Epithelial cell of esophagus (primary cell): ENCODE data around the gene ADAMTS5.

ENCODE experiments used
- DNase-seq: peaks from one replicate; pipeline ENCODE4 v3.0.0; 2010; ENCODE audit warnings: low read depth
- H3K4me3 ChIP-seq: 2 replicates; pipeline ENCODE4 v1.5.1; 2011; ENCODE audit warnings: mild to moderate bottlenecking, low read length, control low read depth
- TF ChIP-seq, protein P1 (sequence below): IDR thresholded peaks from 2 replicates; pipeline ENCODE4 v1.5.1; 2011; ENCODE audit warnings: low read depth, mild to moderate bottlenecking, low read length, control low read depth, inconsistent platforms; ENCODE audit not compliant: insufficient read depth; ENCODE audit errors: missing control alignments

The ADAMTS5 gene

DNA sequence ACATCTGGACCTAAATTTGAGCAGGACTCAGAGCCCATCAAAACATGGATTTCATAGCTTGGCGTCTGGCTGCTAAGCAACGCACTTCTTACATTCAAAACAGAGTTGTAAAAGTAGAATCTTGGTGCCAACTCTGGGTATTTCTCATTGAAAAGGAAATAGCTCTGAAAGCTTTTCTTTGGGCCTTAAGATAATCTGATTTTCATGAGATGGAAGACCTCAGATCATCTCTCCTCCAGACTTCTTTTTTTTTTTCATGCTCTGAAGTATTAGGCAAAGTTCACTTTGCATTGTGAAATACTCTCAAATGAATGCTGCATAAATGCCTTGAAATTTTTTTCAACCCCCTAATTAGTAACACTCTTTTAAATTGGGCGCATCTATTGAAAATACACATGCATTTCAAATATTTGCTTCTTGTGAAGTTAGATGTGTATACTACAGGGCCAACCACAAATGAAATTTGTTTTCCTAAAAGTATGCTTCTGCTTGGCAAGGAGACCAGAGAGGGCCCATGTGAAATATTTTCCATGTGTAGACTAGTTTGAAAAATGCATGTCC, 4.2 kb downstream of the ADAMTS5 start:
- TF ChIP-seq, protein P1, sequence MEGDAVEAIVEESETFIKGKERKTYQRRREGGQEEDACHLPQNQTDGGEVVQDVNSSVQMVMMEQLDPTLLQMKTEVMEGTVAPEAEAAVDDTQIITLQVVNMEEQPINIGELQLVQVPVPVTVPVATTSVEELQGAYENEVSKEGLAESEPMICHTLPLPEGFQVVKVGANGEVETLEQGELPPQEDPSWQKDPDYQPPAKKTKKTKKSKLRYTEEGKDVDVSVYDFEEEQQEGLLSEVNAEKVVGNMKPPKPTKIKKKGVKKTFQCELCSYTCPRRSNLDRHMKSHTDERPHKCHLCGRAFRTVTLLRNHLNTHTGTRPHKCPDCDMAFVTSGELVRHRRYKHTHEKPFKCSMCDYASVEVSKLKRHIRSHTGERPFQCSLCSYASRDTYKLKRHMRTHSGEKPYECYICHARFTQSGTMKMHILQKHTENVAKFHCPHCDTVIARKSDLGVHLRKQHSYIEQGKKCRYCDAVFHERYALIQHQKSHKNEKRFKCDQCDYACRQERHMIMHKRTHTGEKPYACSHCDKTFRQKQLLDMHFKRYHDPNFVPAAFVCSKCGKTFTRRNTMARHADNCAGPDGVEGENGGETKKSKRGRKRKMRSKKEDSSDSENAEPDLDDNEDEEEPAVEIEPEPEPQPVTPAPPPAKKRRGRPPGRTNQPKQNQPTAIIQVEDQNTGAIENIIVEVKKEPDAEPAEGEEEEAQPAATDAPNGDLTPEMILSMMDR = no peak
- DNase-seq = no peak
- no peak overlapping the region for H3K4me3 ChIP-seq

DNA sequence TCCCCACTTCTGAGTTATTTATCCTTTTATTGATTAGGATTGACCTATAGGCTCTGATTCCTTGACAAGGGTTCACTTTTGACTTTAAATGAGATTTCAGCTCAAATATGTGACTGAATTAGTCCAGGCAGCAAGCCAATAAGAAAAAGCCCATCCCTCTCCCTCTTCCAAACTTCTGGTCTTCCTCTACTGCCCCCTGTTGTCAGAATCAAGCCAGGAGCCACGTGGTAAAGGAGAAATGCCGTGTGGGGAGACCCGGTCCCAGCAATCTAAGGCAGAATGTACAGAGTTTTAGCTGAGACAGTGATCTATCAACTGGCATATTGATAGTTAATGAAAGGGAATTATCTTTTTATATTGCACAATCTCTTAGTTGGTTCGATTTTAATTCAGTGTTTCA, 5.2 kb downstream of the ADAMTS5 start:
- no peak for DNase-seq
- TF ChIP-seq, protein P1 = no peak
- no peak overlapping the region for H3K4me3 ChIP-seq

DNA sequence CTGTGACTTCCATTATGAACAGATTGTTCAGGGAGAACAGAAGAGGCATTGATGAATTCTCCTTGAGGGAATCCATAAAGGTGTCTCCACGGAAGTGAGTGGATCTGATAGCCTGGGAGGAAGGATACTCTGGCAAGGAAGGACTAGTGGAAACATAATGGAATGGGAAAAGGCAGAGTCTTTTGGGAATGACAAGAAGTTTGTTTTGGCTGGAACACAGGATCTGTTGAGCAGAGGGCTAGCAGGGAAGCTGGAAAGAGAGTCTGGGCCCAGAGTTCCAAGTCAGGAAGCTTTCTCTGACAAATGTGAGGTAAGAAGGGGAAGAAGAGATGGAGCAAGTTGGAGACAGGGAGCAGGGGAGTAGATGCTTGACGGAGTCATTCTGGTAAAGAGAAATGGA, 8.1 kb downstream of the ADAMTS5 start:
- no peak for DNase-seq
- TF ChIP-seq, protein P1 = no peak
- H3K4me3 ChIP-seq = no peak overlapping the region

DNA sequence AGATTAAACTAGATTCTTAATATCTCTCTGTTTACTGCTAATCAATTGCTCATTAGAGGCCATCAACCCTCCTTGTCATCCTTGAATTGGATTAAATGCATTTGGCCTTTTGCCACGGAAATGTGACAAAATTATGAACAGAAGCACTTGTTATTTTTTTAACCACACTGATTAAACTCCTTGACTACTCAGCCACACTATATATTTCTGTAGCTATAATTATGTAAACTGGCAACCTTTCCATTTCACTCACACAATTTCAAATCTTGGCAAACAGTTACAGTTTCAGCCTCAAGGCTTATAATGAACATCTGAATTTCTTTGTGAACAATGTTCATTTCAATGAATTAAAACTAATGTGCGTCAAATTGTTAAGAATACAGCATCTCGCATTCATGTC, 10.1 kb downstream of the ADAMTS5 start:
- DNase-seq = no peak
- H3K4me3 ChIP-seq = no peak overlapping the region
- TF ChIP-seq, protein P1 = no peak

DNA sequence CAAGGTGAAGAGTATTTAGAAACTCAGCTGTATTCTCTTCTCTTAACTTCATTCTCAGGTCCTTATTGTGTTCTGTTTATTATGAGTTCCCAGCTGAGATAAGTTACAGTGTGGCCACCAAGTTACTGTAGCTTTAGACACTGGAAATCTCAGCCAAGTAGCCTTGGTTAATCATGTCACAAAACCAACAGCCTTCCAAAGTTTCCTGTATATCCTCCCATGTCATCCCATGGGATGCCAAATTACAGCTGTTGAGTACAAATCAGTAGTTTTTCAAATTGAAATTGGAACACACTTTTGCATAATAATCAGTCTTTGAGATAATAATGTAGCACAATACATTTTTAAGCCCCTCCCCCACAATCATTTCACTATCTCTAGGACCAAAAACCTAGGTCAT, 10.7 kb downstream of the ADAMTS5 start:
- H3K4me3 ChIP-seq = no peak overlapping the region
- no peak for DNase-seq
- TF ChIP-seq, protein P1 = no peak

DNA sequence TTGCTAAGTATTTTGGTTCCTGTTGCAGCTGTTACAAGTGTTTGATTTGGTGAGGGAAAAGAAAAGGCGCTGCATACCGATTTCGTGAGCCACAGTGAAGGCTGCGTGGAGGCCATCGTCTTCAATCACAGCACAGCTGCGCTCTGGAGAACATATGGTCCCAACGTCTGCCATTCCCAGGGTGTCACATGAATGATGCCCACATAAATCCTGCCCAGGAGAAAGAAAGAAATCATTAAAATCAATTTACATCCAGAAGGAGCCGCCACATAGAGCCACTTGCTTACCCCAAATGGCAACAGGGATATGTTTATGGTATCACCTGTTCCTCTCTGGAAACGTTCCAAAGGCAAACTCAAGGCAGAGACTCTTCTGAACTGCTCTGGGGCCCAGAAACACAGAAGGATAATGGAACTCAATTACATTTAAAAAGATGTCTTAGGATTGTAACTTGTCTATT, 12.2 kb downstream of the ADAMTS5 start:
- DNase-seq = no peak
- no peak overlapping the region for H3K4me3 ChIP-seq
- TF ChIP-seq, protein P1 = no peak

DNA sequence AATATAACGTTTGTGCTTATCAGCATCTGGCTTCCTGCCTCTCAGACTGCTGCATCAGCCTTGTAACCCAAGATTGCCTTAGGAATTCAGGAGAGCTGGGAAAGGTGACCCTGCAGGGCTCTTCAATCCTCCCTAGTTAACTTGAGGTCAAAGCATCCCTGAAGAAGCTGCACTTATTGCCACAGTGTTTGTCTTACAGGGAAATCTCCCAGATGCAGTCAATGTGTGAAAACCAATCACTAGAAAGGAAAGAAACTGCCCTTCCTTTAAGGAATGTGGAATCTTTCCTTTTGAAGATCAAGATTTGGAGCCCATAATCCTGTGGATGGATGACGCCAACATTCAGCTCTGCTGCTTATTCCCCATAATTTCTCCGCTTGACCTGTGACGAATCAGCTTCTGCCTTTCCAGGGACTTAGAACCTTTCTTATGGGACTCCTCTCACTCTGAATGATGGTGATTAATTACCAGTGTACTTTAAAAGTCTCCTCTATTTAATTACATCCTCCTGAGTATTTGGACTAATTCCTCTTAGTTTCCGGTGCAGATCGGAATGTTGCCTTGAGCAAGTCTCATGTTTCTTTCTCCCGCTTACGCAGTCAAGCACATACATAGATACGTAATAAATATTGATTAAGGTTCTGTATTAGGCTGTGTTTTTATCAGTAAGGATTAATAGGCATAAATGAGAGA, 14.4 kb downstream of the ADAMTS5 start:
- TF ChIP-seq, protein P1 = no peak
- DNase-seq = no peak

More for the DNA sequence above, 14.4 kb downstream of the ADAMTS5 start:
- H3K4me3 ChIP-seq = no peak overlapping the region
